Measurements from ENCODE around the gene ACSF3.

Gene ACSF3

GRCh38 chr16:89049484-89050118 lies 44.1 kb upstream of the ACSF3 start:
- Histone ChIP-seq H3K4me1 (no peaks in the 10 kb centered on the region), H3K27me3 (ENCODE audit: control insufficient read depth, insufficient read depth, low read length) (no peaks in the 10 kb centered on the region), H3K36me3 (ENCODE audit: control insufficient read depth, insufficient read depth, low read length) (no peaks in the 10 kb centered on the region), H3K4me2 (ENCODE audit: low read length) (no peak overlapping the region), H3K9ac (no peak overlapping the region), H3K27ac (no peak overlapping the region), H3K9me3 (ENCODE audit: control insufficient read depth, low read length) (no peaks in the 10 kb centered on the region), H2AFZ (no peak overlapping the region), H3K4me3 (ENCODE audit: low read depth, low read length) (no peak overlapping the region), H3K79me2 (no peaks in the 10 kb centered on the region)
- TF ChIP-seq, protein P1, sequence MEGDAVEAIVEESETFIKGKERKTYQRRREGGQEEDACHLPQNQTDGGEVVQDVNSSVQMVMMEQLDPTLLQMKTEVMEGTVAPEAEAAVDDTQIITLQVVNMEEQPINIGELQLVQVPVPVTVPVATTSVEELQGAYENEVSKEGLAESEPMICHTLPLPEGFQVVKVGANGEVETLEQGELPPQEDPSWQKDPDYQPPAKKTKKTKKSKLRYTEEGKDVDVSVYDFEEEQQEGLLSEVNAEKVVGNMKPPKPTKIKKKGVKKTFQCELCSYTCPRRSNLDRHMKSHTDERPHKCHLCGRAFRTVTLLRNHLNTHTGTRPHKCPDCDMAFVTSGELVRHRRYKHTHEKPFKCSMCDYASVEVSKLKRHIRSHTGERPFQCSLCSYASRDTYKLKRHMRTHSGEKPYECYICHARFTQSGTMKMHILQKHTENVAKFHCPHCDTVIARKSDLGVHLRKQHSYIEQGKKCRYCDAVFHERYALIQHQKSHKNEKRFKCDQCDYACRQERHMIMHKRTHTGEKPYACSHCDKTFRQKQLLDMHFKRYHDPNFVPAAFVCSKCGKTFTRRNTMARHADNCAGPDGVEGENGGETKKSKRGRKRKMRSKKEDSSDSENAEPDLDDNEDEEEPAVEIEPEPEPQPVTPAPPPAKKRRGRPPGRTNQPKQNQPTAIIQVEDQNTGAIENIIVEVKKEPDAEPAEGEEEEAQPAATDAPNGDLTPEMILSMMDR (IDR thresholded peaks at IDR 0.05): no peak

GRCh38 chr16:89050119-89050867 lies 43.4 kb upstream of the ACSF3 start:
- Histone ChIP-seq H3K9me3 (ENCODE audit: control insufficient read depth, low read length) (no peaks in the 10 kb centered on the region), H3K4me1 (no peaks in the 10 kb centered on the region), H3K4me3 (ENCODE audit: low read depth, low read length) (no peak overlapping the region), H3K79me2 (no peaks in the 10 kb centered on the region), H2AFZ (no peak overlapping the region), H3K27ac (no peak overlapping the region), H3K9ac (no peak overlapping the region), H3K27me3 (ENCODE audit: control insufficient read depth, insufficient read depth, low read length) (no peaks in the 10 kb centered on the region), H3K4me2 (ENCODE audit: low read length) (no peak overlapping the region), H3K36me3 (ENCODE audit: control insufficient read depth, insufficient read depth, low read length) (no peaks in the 10 kb centered on the region)
- TF ChIP-seq, protein P1 (IDR thresholded peaks at IDR 0.05): no peak

- Histone ChIP-seq H3K79me2 (no peaks in the 10 kb centered on the region), H3K4me1 (no peaks in the 10 kb centered on the region), H3K4me3 (ENCODE audit: low read depth, low read length) (no peak overlapping the region), H3K4me2 (ENCODE audit: low read length) (no peak overlapping the region), H3K27me3 (ENCODE audit: control insufficient read depth, insufficient read depth, low read length) (no peaks in the 10 kb centered on the region), H3K36me3 (ENCODE audit: control insufficient read depth, insufficient read depth, low read length) (no peaks in the 10 kb centered on the region), H2AFZ (no peak overlapping the region), H3K27ac (no peak overlapping the region), H3K9me3 (ENCODE audit: control insufficient read depth, low read length) (no peaks in the 10 kb centered on the region), H3K9ac (no peak overlapping the region)
- TF ChIP-seq, protein P1 (IDR thresholded peaks at IDR 0.05): no peak
These were observed 42.8 kb upstream of the ACSF3 start for GRCh38 chr16:89050868-89051311.

DNA sequence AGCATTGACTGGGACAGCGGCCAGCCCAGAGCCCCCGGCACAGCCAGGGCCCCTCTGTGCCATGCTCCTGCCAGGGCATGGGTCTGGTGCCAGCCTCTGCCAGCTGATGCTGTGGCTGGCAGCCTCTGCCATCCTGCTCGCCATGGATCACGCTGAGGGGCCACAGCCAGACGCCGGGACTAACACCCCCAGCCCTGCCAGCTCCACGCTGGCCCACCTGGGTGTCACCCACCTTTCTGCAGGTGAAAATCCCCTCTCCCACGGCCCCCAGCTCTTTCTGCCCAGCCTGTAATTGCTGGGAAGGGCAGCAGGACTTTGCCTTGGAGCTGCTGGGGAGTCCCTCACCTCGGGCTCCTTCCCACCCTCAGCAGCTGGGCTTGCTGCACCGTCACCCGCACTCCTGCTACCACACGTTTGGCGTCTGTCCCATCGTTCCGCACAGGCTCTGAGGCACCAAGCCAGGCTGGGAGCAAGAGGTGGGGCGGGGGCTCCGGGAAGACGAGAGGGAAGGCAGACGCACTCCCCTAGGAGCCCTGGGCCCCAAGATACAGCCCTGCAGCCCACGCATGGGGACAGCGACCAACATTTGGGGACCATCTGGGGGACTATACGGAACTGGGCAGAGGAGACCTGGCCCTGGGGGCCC lies 42.0 kb upstream of the ACSF3 start:
- Histone ChIP-seq H3K36me3 (ENCODE audit: control insufficient read depth, insufficient read depth, low read length) (no peaks in the 10 kb centered on the region), H3K27ac (no peak overlapping the region), H3K79me2 (no peaks in the 10 kb centered on the region), H3K9me3 (ENCODE audit: control insufficient read depth, low read length) (no peaks in the 10 kb centered on the region), H2AFZ (no peak overlapping the region), H3K9ac (no peak overlapping the region), H3K4me1 (no peaks in the 10 kb centered on the region), H3K27me3 (ENCODE audit: control insufficient read depth, insufficient read depth, low read length) (no peaks in the 10 kb centered on the region), H3K4me3 (ENCODE audit: low read depth, low read length) (no peak overlapping the region), H3K4me2 (ENCODE audit: low read length) (no peak overlapping the region)
- TF ChIP-seq, protein P1 (IDR thresholded peaks at IDR 0.05): no peak

Data from parathyroid adenoma (tissue), 2 donors.